ENCODE measurements around the gene RARG. TPM values are rescaled to one million over a fixed set of nuclear protein-coding genes. Genes with fewer than 3 reads are reported as not detected.

Gene RARG
- total and polyA plus RNA-seq, 2 donors (not counting 1 experiment from before 2014, with no cell fraction given): 8.8 to 15.0 TPM

GRCh38 chr12:53219956-53220693 is 11.9 kb downstream of the RARG start:
- H3K4me3 ChIP-seq (ENCODE audit: control extremely low read depth in 1 of 5, extremely low read depth in 1 of 5, insufficient read depth in 1 of 5, low read depth in 2 of 5, low read length in 4 of 5): peak overlapping the region; percentile 63 to 100 (median 90)
- H3K4me2 ChIP-seq (replicated peaks; ENCODE audit: low read depth, low read length, poor library complexity, severe bottlenecking): peak overlapping the region; percentile 98
- H3K4me1 ChIP-seq (ENCODE audit: control insufficient read depth in 2 of 2, insufficient read depth in 2 of 2, low read length in 2 of 2): peaks cover 39 to 56% of the 10 kb centered on the region in 2 donors
- peak overlapping the region; percentile 84 to 95 for H3K27ac ChIP-seq (ENCODE audit: low read length in 2 of 2)
- WGBS (ENCODE audit: insufficient coverage): 0% methylated on average over 32 of the region's 53 CpGs
- peak; percentile 87 for DNase-seq
- Mint-ChIP-seq H3K4me3 (peak overlapping the region; percentile 97), H3K4me1 (peaks cover 60% of the 10 kb centered on the region), H3K27ac (peak overlapping the region; percentile 98), H3K27me3 (no peaks in the 10 kb centered on the region), H3K9me3 (ENCODE audit: insufficient read depth) (no peaks in the 10 kb centered on the region)
- H3K27me3 ChIP-seq (replicated peaks in 1 of 4; ENCODE audit: control extremely low read depth in 1 of 4, control insufficient read depth in 3 of 4, insufficient read depth in 4 of 4, low read length in 3 of 4): no peaks in the 10 kb centered on the region
- no peaks in the 10 kb centered on the region for H3K79me2 ChIP-seq (ENCODE audit: control insufficient read depth, insufficient read depth, low read length)
- intact Hi-C loops (cut with micrococcal nuclease): loop anchor here (1.0 to 2.0 kb wide), 5 partner anchors 13 to 159 kb away; partner anchors contain the start of genes AAAS, ESPL1, ITGB7 and MYG1
- ATAC-seq (ENCODE audit: low read depth): peak; percentile 38
- peak overlapping the region; percentile 97 for H2AFZ ChIP-seq (ENCODE audit: insufficient read depth, low read depth, low read length, poor library complexity, severe bottlenecking)
- CTCF ChIA-PET: interaction anchor here (0.9 to 17.1 kb wide), 17 partner anchors 8 to 121 kb away, joined by 3 to 721 read pairs (median 6); partner anchors contain the start of genes AAAS, CSAD, ESPL1 and ITGB7
- H4K20me1 ChIP-seq (ENCODE audit: control insufficient read depth, insufficient read depth, low read length, poor library complexity, severe bottlenecking): no peaks in the 10 kb centered on the region
- H3K9me3 ChIP-seq (ENCODE audit: control extremely low read depth in 1 of 3, control insufficient read depth in 2 of 3, insufficient read depth in 1 of 3, low read length in 2 of 3): no peaks in the 10 kb centered on the region
- POLR2A ChIA-PET: interaction anchor here (0.6 to 3.4 kb wide), 21 partner anchors 10 to 1063 kb away, joined by 3 to 29 read pairs (median 5); partner anchors contain the start of genes AAAS, CSAD, ESPL1 and MYG1
- H3K36me3 ChIP-seq (replicated peaks in 1 of 2; ENCODE audit: control extremely low read depth in 1 of 2, control insufficient read depth in 1 of 2, extremely low read depth in 1 of 2, insufficient read depth in 2 of 2, low read length in 1 of 2): no peaks in the 10 kb centered on the region
- H3K9ac ChIP-seq (ENCODE audit: low read length): peak overlapping the region; percentile 95
- no peak for TF ChIP-seq EZH2 (IDR thresholded peaks at IDR 0.05; ENCODE audit: borderline replicate concordance, insufficient read depth, low read depth, low read length, poor library complexity, severe bottlenecking)
- TF ChIP-seq CTCF (IDR thresholded peaks at IDR 0.05): no peak

Data from B cell (primary cell).